Heart left ventricle (tissue), 16 donors: ENCODE measurements around the gene IFITM5. TPM values are rescaled to one million over a fixed set of nuclear protein-coding genes. Genes with fewer than 3 reads are reported as not detected.

Experiments used
- ATAC-seq, 4 donors: fragments of 200-7000 bp; cut with Tn5 transposase; one replicate each; pipeline ENCODE4 v1.9.1; 2020 to 2022; ENCODE audit warnings: moderate library complexity in 4 of 4, mild to moderate bottlenecking in 3 of 4, moderate number of reproducible peaks in 1 of 4
- DNase-seq, 5 donors: peaks; one replicate each; pipeline ENCODE4 v3.0.0-alpha.2; 2020
- H3K27ac ChIP-seq, 12 donors: fragments of 200-600 bp; sonication (generic) in 4 of 12; one replicate each; pipeline versions ENCODE4 v1.5.0 to v1.8.0; 2016 to 2022; ENCODE audit warnings: mild to moderate bottlenecking in 2 of 12
- H3K27me3 ChIP-seq, 9 donors: fragments of 200-600 bp; sonication (generic) in 2 of 9; one replicate each; pipeline versions ENCODE4 v1.5.1 to v1.8.0; 2016 to 2022; ENCODE audit warnings: mild to moderate bottlenecking in 3 of 9
- H3K36me3 ChIP-seq, 9 donors: fragments of 200-600 bp; sonication (generic) in 2 of 9; one replicate each; pipeline versions ENCODE4 v1.5.0 to v1.8.0; 2018 to 2022; ENCODE audit warnings: mild to moderate bottlenecking in 2 of 9
- H3K4me1 ChIP-seq, 12 donors: fragments of 200-600 bp; sonication (generic) in 4 of 12; one replicate each; pipeline versions ENCODE4 v1.5.0 to v1.8.0; 2016 to 2022; ENCODE audit warnings: mild to moderate bottlenecking in 3 of 12
- H3K4me3 ChIP-seq, 12 donors: fragments of 200-600 bp; sonication (generic) in 4 of 12; one replicate each; pipeline versions ENCODE4 v1.5.0 to v1.8.0; 2017 to 2022; ENCODE audit warnings: mild to moderate bottlenecking in 9 of 12, moderate library complexity in 4 of 12
- H3K9me3 ChIP-seq, 12 donors: fragments of 200-600 bp; sonication (generic) in 4 of 12; one replicate each; pipeline versions ENCODE4 v1.5.0 to v1.8.0; 2016 to 2022; ENCODE audit warnings: mild to moderate bottlenecking in 1 of 12
- CTCF ChIP-seq, 12 donors: fragments of 200-600 bp; sonication (generic) in 4 of 12; IDR thresholded peaks; one replicate each; pipeline versions ENCODE4 v1.5.0 to v1.8.0; 2018 to 2022; ENCODE audit warnings: antibody characterized with exemption in 12 of 12, mild to moderate bottlenecking in 5 of 12
- POLR2A ChIP-seq, 2 donors: fragments of 450-650 bp; IDR thresholded peaks; one replicate each; pipeline ENCODE4 v1.6.1; 2017; ENCODE audit warnings: antibody characterized with exemption in 2 of 2, mild to moderate bottlenecking in 2 of 2, moderate library complexity in 2 of 2
- WGBS, 4 donors: extraction: QIAGEN DNeasy Blood & Tissue Kit in 2 of 4; methylation state at CpG; one replicate each; pipeline versions ENCODE4 v1.1.5 to v1.1.7; 2013 to 2018; 5-methylcytosine and 5-hydroxymethylcytosine counted together
- intact Hi-C, 10 donors: fragments of 100-400 bp; cut with DNase I; formaldehyde crosslinking; loops; one replicate each; pipeline versions ENCODE4 v1.11.1 to v1.14.2; 2022
- long read RNA-seq, 3 donors: library from polyadenylated mRNA; unstranded; transcript quantifications; one replicate each; pipeline ENCODE4 v2.0.0, GENCODE V29; 2020 to 2021
- polyA plus RNA-seq, 2 donors: library from polyadenylated mRNA; stranded (reverse); fragments of 200-250 nt; gene quantifications; one replicate each; pipeline ENCODE4 v1.2.3, GENCODE V29; 2013
- total RNA-seq, 9 donors: library from RNA; depleted of rRNA in 2 of 9; stranded (reverse); fragments of >200 nt in 2 of 9; fragmentation: NEBNext Ultra II Directional in 3 of 9; extraction: Animal tissue kit (Norgen Biotek cat#: 25700) in 3 of 9; gene quantifications; one replicate each; pipeline versions ENCODE4 v1.1.0 to v1.2.4, GENCODE V29; 2016 to 2023
- donor health status: ischemic (EF 13 %, LVEDD 7.1; RV severe dilation, severe dysfunction).
- donor health status: healthy with polysubstance abuse.
- donor health status: DM: no; HTN: yes; CAD: no.
- donor health status: DM: no; HTN: no; CAD: no.
- donor health status: ischemic (EF 25% LVEDD 6.9; RV normal size, moderate dysfunction).
- donor health status: ischemic (EF 25% LVEDD 5.7; RV mildly dilated, moderate dysfunction).
- donor health status: healthy.
- donor health status: DM: yes; HTN: yes; CAD: no.
- donor health status: ischemic (EF 35%, LVEDD 5.7; RV mildly dilated, moderate dysfunction).
- donor health status: nonischemic (EF 11% LVEDD 7.7; RV severe dilation, severe dysfunction).
- donor health status: DM: yes; HTN: yes; CAD: no.
- donor health status: PGD.
- donor health status: ischemic (EF 29% LVEDD 5.4; RV normal size, mild dysfunction).
- donor health status: nonischemic (EF 23%, LVEDD 6.1; RV moderate dilation, normal function).

The IFITM5 gene
- total RNA-seq, result not detected
- not detected for polyA plus RNA-seq
- long read RNA-seq, donor 1, result 0 reads
- long read RNA-seq, donor 2, result 0 reads
- long read RNA-seq, donor 3, result 0 reads

GRCh38 chr11:299081-299891 lies at the start of gene IFITM5:
Gene IFITM5, minus strand, starts transcription at chr11:299526. Its CDS starts 36 bp downstream, at chr11:299490.
- TF ChIP-seq POLR2A (IDR thresholded peaks at IDR 0.05) (no peak), CTCF (IDR thresholded peaks at IDR 0.05) (no peak)
- Histone ChIP-seq H3K27ac (no peak within 1 kb of the TSS), H3K27me3 (peaks cover 4 to 47% (median 17%) of the 10 kb centered on the region in 9 donors), H3K36me3 (no peaks in the 10 kb centered on the region), H3K9me3 (no peaks in the 10 kb centered on the region), H3K4me1 (peaks cover 0 to 18% (median 0%) of the 10 kb centered on the region in 12 donors), H3K4me3 (no peak within 1 kb of the TSS)
- DNase-seq (peak in 3 of 5 donors; percentile 27 to 49 (median 31)), ATAC-seq (no peak)
- 57 to 69% (median 66%) methylated on average over 16 to 40 of the region's 40 CpGs for WGBS, 4 donors
- intact Hi-C loops, result loop anchor here in 1 of 10 donors (2.0 to 10.0 kb wide), 2 partner anchors 46 to 94 kb away; partner anchors contain the start of genes BET1L and RIC8A

GRCh38 chr11:346529-346928 lies 47.2 kb upstream of the IFITM5 start:
- 85 to 92% (median 90%) methylated on average over 3 of the region's 3 CpGs for WGBS, 4 donors
- Histone ChIP-seq H3K4me3 (no peak overlapping the region), H3K4me1 (peaks cover 0 to 13% (median 0%) of the 10 kb centered on the region in 12 donors), H3K9me3 (no peaks in the 10 kb centered on the region), H3K27ac (no peak overlapping the region), H3K36me3 (no peaks in the 10 kb centered on the region), H3K27me3 (no peaks in the 10 kb centered on the region)
- no peak for DNase-seq
- TF ChIP-seq POLR2A (IDR thresholded peaks at IDR 0.05) (no peak), CTCF (IDR thresholded peaks at IDR 0.05) (no peak)
- intact Hi-C loops, result no loop called here
- no peak for ATAC-seq

- 90 to 92% (median 90%) methylated on average over 11 of the region's 11 CpGs for WGBS, 4 donors
- TF ChIP-seq POLR2A (IDR thresholded peaks at IDR 0.05) (no peak), CTCF (IDR thresholded peaks at IDR 0.05) (no peak)
- no peak overlapping the region for H3K4me3 ChIP-seq
- H3K36me3 ChIP-seq, result no peaks in the 10 kb centered on the region
- ATAC-seq (no peak), DNase-seq (peak in 1 of 5 donors; percentile 1)
- no peaks in the 10 kb centered on the region for H3K9me3 ChIP-seq
- no peak overlapping the region for H3K27ac ChIP-seq
- H3K27me3 ChIP-seq, result no peaks in the 10 kb centered on the region
- intact Hi-C loops, result no loop called here
- peaks cover 0 to 7% (median 0%) of the 10 kb centered on the region in 12 donors for H3K4me1 ChIP-seq
These were observed 45.7 kb upstream of the IFITM5 start for GRCh38 chr11:344836-345578.

GRCh38 chr11:342328-342727 lies 43.0 kb upstream of the IFITM5 start:
- H3K9me3 ChIP-seq, result no peaks in the 10 kb centered on the region
- TF ChIP-seq CTCF (IDR thresholded peaks at IDR 0.05), result no peak
- H3K27me3 ChIP-seq, result no peaks in the 10 kb centered on the region
- intact Hi-C loops, result no loop called here
- ATAC-seq, result peak in 3 of 4 donors; percentile 36 to 44 (median 38)
- H3K27ac ChIP-seq, result peak overlapping the region; percentile 21 to 76 (median 53)
- no peak for DNase-seq
- H3K36me3 ChIP-seq, result no peaks in the 10 kb centered on the region
- 65 to 75% (median 69%) methylated on average over 3 of the region's 3 CpGs for WGBS, 4 donors
- H3K4me1 ChIP-seq, result peaks cover 0 to 10% (median 0%) of the 10 kb centered on the region in 12 donors
- H3K4me3 ChIP-seq, result no peak overlapping the region
